MM.1S (cell line): ENCODE results near the gene FCRL3.

ENCODE experiments used
- DNase-seq: peaks from one replicate; pipeline ENCODE4 v3.0.0-alpha.2; 2015
- H2AFZ ChIP-seq: fragments of 300-600 bp; sonication (generic); 2 replicates; pipeline ENCODE4 v1.6.0; 2016; ENCODE audit warnings: antibody characterized with exemption, low read length
- H3F3A ChIP-seq: fragments of 300-600 bp; sonication (generic); 2 replicates; pipeline ENCODE4 v1.6.1; 2016; ENCODE audit warnings: mild to moderate bottlenecking, antibody characterized with exemption, low read length, moderate library complexity, mixed read lengths; ENCODE audit not compliant: insufficient read depth
- H3K27ac ChIP-seq: fragments of 300-600 bp; sonication (generic); 2 replicates; pipeline ENCODE4 v1.5.1; 2016; ENCODE audit warnings: mild to moderate bottlenecking, low read length
- H3K27me3 ChIP-seq: fragments of 300-600 bp; sonication (generic); replicated peaks from 2 replicates; pipeline ENCODE4 v1.6.0; 2016; ENCODE audit warnings: low read length; ENCODE audit not compliant: insufficient read depth
- H3K36me3 ChIP-seq: fragments of 300-600 bp; sonication (generic); replicated peaks from 2 replicates; pipeline ENCODE4 v1.6.1; 2016; ENCODE audit warnings: mild to moderate bottlenecking, low read length, mixed read lengths; ENCODE audit not compliant: insufficient read depth
- H3K4me1 ChIP-seq: fragments of 300-600 bp; sonication (generic); 2 replicates; pipeline ENCODE4 v1.6.1; 2016; ENCODE audit warnings: low read length, mixed read lengths
- H3K4me2 ChIP-seq: fragments of 300-600 bp; sonication (generic); 2 replicates; pipeline ENCODE4 v1.6.0; 2016; ENCODE audit warnings: low read depth, low read length
- H3K4me3 ChIP-seq: fragments of 300-600 bp; sonication (generic); 2 replicates; pipeline ENCODE4 v1.5.1; 2016; ENCODE audit warnings: low read length, mixed read lengths
- H3K79me2 ChIP-seq: fragments of 300-600 bp; sonication (generic); 2 replicates; pipeline ENCODE4 v1.6.1; 2016; ENCODE audit warnings: mixed run types, low read length, mixed read lengths
- H3K9ac ChIP-seq: fragments of 300-600 bp; sonication (generic); 2 replicates; pipeline ENCODE4 v1.6.1; 2016; ENCODE audit warnings: low read length, mixed read lengths
- H3K9me2 ChIP-seq: fragments of 300-600 bp; sonication (generic); replicated peaks from 2 replicates; pipeline ENCODE4 v1.6.1; 2016; ENCODE audit warnings: mild to moderate bottlenecking, low read length, mixed read lengths; ENCODE audit not compliant: insufficient read depth
- H3K9me3 ChIP-seq: fragments of 300-600 bp; sonication (generic); replicated peaks from 2 replicates; pipeline ENCODE4 v1.6.1; 2016; ENCODE audit warnings: mild to moderate bottlenecking, low read length, mixed read lengths; ENCODE audit not compliant: insufficient read depth
- H4K20me1 ChIP-seq: fragments of 300-600 bp; sonication (generic); 2 replicates; pipeline ENCODE4 v1.6.1; 2016; ENCODE audit warnings: mild to moderate bottlenecking, low read length, moderate library complexity, mixed read lengths; ENCODE audit not compliant: insufficient read depth
- CTCF ChIP-seq: fragments of 300-600 bp; sonication (generic); IDR thresholded peaks from 2 replicates; pipeline ENCODE4 v1.5.1; 2016; ENCODE audit warnings: antibody characterized with exemption, low read length, mixed read lengths
- EZH2 ChIP-seq: fragments of 300-600 bp; sonication (generic); optimal IDR thresholded peaks from 2 replicates; pipeline ENCODE3; 2017; ENCODE audit warnings: low read depth, mild to moderate bottlenecking, antibody characterized with exemption, low read length, mixed read lengths
- EZH2phosphoT487 ChIP-seq: fragments of 300-600 bp; sonication (generic); IDR thresholded peaks from 2 replicates; pipeline ENCODE4 v1.6.1; 2018; ENCODE audit warnings: antibody characterized with exemption, low read length

The FCRL3 gene

GRCh38 chr1:157724537-157725220 is 24.1 kb upstream of the FCRL3 start:
- H3F3A ChIP-seq = peaks cover 17% of the 10 kb centered on the region
- H2AFZ ChIP-seq = no peak overlapping the region
- no peaks in the 10 kb centered on the region for H3K9me2 ChIP-seq
- H3K36me3 ChIP-seq = no peaks in the 10 kb centered on the region
- H3K9me3 ChIP-seq = no peaks in the 10 kb centered on the region
- H3K4me2 ChIP-seq = no peak overlapping the region
- no peaks in the 10 kb centered on the region for H4K20me1 ChIP-seq
- peaks cover 23% of the 10 kb centered on the region for H3K4me1 ChIP-seq
- no peak overlapping the region for H3K27ac ChIP-seq
- no peaks in the 10 kb centered on the region for H3K79me2 ChIP-seq
- H3K27me3 ChIP-seq = no peaks in the 10 kb centered on the region
- no peak overlapping the region for H3K4me3 ChIP-seq
- DNase-seq = no peak
- H3K9ac ChIP-seq = no peak overlapping the region
- TF ChIP-seq EZH2 = no peak
- no peak for TF ChIP-seq EZH2phosphoT487

GRCh38 chr1:157723157-157723556 is 22.6 kb upstream of the FCRL3 start:
- H3K79me2 ChIP-seq = no peaks in the 10 kb centered on the region
- no peak overlapping the region for H3K27ac ChIP-seq
- H4K20me1 ChIP-seq = no peaks in the 10 kb centered on the region
- H3K4me3 ChIP-seq = no peak overlapping the region
- H3K36me3 ChIP-seq = no peaks in the 10 kb centered on the region
- H3K4me2 ChIP-seq = no peak overlapping the region
- no peak overlapping the region for H2AFZ ChIP-seq
- DNase-seq = no peak
- H3K9me3 ChIP-seq = no peaks in the 10 kb centered on the region
- no peaks in the 10 kb centered on the region for H3K9me2 ChIP-seq
- no peak overlapping the region for H3K9ac ChIP-seq
- H3K4me1 ChIP-seq = peaks cover 23% of the 10 kb centered on the region
- H3K27me3 ChIP-seq = no peaks in the 10 kb centered on the region
- H3F3A ChIP-seq = peaks cover 17% of the 10 kb centered on the region
- TF ChIP-seq EZH2 = no peak
- TF ChIP-seq EZH2phosphoT487 = no peak
- TF ChIP-seq CTCF = no peak

- Histone ChIP-seq H3K9me2 (no peaks in the 10 kb centered on the region), H3K9ac (no peak overlapping the region), H3K36me3 (no peaks in the 10 kb centered on the region), H3K4me3 (no peak overlapping the region), H3K27ac (no peak overlapping the region), H3K4me2 (no peak overlapping the region), H3K27me3 (no peaks in the 10 kb centered on the region), H3F3A (peaks cover 13% of the 10 kb centered on the region), H3K4me1 (peaks cover 13% of the 10 kb centered on the region), H2AFZ (no peak overlapping the region), H4K20me1 (no peaks in the 10 kb centered on the region), H3K79me2 (no peaks in the 10 kb centered on the region), H3K9me3 (no peaks in the 10 kb centered on the region)
- TF ChIP-seq EZH2 = no peak
- DNase-seq = no peak
Measured at GRCh38 chr1:157721985-157722384, 21.4 kb upstream of the FCRL3 start.

GRCh38 chr1:157715736-157716135 is 15.2 kb upstream of the FCRL3 start:
- Histone ChIP-seq H3F3A (no peaks in the 10 kb centered on the region), H3K4me1 (no peaks in the 10 kb centered on the region), H3K9me2 (no peaks in the 10 kb centered on the region), H3K27me3 (no peaks in the 10 kb centered on the region), H3K27ac (no peak overlapping the region), H3K9me3 (no peaks in the 10 kb centered on the region), H3K79me2 (no peaks in the 10 kb centered on the region), H3K36me3 (no peaks in the 10 kb centered on the region), H3K4me2 (no peak overlapping the region), H3K9ac (no peak overlapping the region), H4K20me1 (no peaks in the 10 kb centered on the region), H2AFZ (no peak overlapping the region), H3K4me3 (no peak overlapping the region)
- TF ChIP-seq EZH2phosphoT487 (no peak), EZH2 (no peak), CTCF (no peak)
- DNase-seq = no peak
